Measurements from ENCODE around the gene ARF1.
A peak's percentile ranks its signal among the peaks of the same experiment; 100 is the strongest.

Gene ARF1

GRCh38 chr1:228059634-228060457 lies 22.7 kb upstream of the ARF1 start:
- Histone ChIP-seq H3K79me2 (no peaks in the 10 kb centered on the region), H2AFZ (no peak overlapping the region), H3K4me1 (no peaks in the 10 kb centered on the region), H3K4me2 (ENCODE audit: low read length) (peak overlapping the region; percentile 35), H3K27me3 (ENCODE audit: control insufficient read depth, insufficient read depth, low read length) (peaks cover 8% of the 10 kb centered on the region), H3K27ac (no peak overlapping the region), H3K9me3 (ENCODE audit: control insufficient read depth, low read length) (no peaks in the 10 kb centered on the region), H3K9ac (no peak overlapping the region), H3K36me3 (ENCODE audit: control insufficient read depth, insufficient read depth, low read length) (no peaks in the 10 kb centered on the region), H3K4me3 (ENCODE audit: low read depth, low read length) (no peak overlapping the region)
- no peak for TF ChIP-seq CTCF (IDR thresholded peaks at IDR 0.05)

GRCh38 chr1:228060458-228061190 lies 21.9 kb upstream of the ARF1 start:
- Histone ChIP-seq H3K4me3 (ENCODE audit: low read depth, low read length) (no peak overlapping the region), H3K27ac (no peak overlapping the region)

DNA sequence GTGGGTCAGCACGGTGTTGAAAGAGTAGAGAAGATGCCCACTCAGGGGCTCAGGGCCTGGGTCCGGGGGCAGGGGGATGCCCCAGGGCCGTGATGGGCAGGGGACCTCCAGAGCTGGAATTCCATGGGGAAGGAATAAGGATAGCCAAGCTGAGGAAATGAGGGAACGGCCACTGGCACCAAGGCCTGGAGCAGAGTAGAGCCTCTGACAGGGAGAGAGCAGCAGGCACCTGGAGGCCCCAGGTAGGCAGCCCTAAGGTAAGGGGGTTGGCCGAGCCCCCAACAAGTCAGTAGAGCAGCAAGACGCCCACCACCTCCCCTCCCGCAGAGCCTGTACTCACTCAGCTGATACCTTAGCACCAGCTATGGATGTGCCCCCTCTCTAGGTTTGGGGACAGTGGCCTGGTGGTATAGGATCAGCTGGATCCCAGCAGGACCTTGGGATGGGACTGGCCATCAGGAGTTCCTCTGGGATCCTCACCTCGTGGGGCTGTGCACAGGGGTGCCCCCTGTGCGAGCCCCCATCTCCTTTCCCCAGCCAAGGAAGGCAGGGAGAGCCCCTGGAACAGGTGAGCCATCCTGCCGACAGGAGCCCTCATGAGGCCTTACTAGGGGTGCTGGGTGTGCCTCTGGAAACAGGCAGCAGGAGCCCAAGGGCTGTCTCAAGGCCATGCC lies 21.0 kb upstream of the ARF1 start:
- Histone ChIP-seq H3K9me3 (ENCODE audit: control insufficient read depth, low read length) (no peaks in the 10 kb centered on the region), H3K27ac (no peak overlapping the region), H3K4me2 (ENCODE audit: low read length) (no peak overlapping the region), H3K9ac (no peak overlapping the region), H3K27me3 (ENCODE audit: control insufficient read depth, insufficient read depth, low read length) (peaks cover 8% of the 10 kb centered on the region), H3K4me1 (no peaks in the 10 kb centered on the region), H3K36me3 (ENCODE audit: control insufficient read depth, insufficient read depth, low read length) (no peaks in the 10 kb centered on the region), H3K4me3 (ENCODE audit: low read depth, low read length) (no peak overlapping the region), H3K79me2 (no peaks in the 10 kb centered on the region), H2AFZ (no peak overlapping the region)
- TF ChIP-seq CTCF (IDR thresholded peaks at IDR 0.05), result no peak

More at GRCh38 chr1:228060458-228061190, 21.9 kb upstream of the ARF1 start:
- H3K27me3 ChIP-seq (ENCODE audit: control insufficient read depth, insufficient read depth, low read length), result peaks cover 8% of the 10 kb centered on the region
- no peaks in the 10 kb centered on the region for H3K9me3 ChIP-seq (ENCODE audit: control insufficient read depth, low read length)
- H3K4me1 ChIP-seq, result no peaks in the 10 kb centered on the region
- no peak overlapping the region for H3K9ac ChIP-seq
- no peak overlapping the region for H3K4me2 ChIP-seq (ENCODE audit: low read length)
- no peaks in the 10 kb centered on the region for H3K79me2 ChIP-seq
- no peak overlapping the region for H2AFZ ChIP-seq
- no peaks in the 10 kb centered on the region for H3K36me3 ChIP-seq (ENCODE audit: control insufficient read depth, insufficient read depth, low read length)
- no peak for TF ChIP-seq CTCF (IDR thresholded peaks at IDR 0.05)

DNA sequence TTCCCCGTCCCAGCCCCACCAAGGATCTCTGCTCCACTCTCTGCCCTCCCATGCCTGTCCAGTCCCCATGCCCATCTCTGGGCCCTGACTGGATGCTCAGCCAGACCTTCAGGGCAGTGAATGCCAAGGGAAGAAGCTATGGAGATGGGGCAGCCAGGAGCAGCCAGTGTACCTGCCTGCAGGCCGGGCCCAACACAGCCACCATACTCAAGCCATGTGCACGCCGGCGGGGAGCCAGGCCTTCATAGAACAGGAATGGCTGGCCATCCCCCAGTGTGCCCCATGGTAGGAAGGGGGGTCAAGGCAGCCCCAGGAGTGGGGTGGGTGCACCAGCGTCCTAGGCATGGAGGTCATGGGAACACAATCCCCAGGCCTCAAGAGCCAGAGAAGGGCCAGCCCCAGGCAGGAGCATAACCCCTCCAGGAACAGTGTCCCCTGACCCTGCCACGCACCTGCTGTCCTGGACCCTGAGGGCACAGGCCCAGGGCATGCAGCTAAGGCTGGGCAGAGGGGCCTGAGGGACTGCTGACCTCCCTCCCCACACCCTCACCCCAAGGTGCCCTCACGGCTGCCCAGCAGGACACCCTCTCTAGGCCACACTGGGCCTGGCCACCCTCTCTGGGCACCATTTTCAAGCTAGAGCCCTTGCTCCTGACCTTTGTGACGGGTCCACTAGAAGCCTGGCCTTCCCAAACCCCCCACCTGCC lies 20.3 kb upstream of the ARF1 start:
- Histone ChIP-seq H3K9ac (no peak overlapping the region), H3K79me2 (no peaks in the 10 kb centered on the region), H3K4me1 (no peaks in the 10 kb centered on the region), H3K4me3 (ENCODE audit: low read depth, low read length) (no peak overlapping the region), H3K27me3 (ENCODE audit: control insufficient read depth, insufficient read depth, low read length) (peaks cover 8% of the 10 kb centered on the region), H3K36me3 (ENCODE audit: control insufficient read depth, insufficient read depth, low read length) (no peaks in the 10 kb centered on the region), H2AFZ (no peak overlapping the region), H3K9me3 (ENCODE audit: control insufficient read depth, low read length) (no peaks in the 10 kb centered on the region), H3K4me2 (ENCODE audit: low read length) (no peak overlapping the region), H3K27ac (no peak overlapping the region)
- no peak for TF ChIP-seq CTCF (IDR thresholded peaks at IDR 0.05)

All from parathyroid adenoma (tissue), 2 donors.